Progenitor cell of endocrine pancreas (in vitro differentiated cells): ENCODE measurements around the gene NPIPB2. TPM values are rescaled to one million over a fixed set of nuclear protein-coding genes. Genes with fewer than 3 reads are reported as not detected.
"Not testable (repeated sequence)": the region's sequence is repeated elsewhere in the genome, so short reads cannot be mapped to it uniquely, and the experiment has no call there.

Source experiments
- DNase-seq: peaks from one replicate; pipeline ENCODE4 v3.0.0; 2021; ENCODE audit warnings: low spot score; ENCODE audit not compliant: unreplicated experiment
- H3K27ac Mint-ChIP-seq: 2 replicates; pipeline ENCODE4 v1.8.0; 2021; ENCODE audit warnings: mild to moderate bottlenecking, moderate library complexity, mixed read lengths
- H3K27me3 Mint-ChIP-seq: 2 replicates; pipeline ENCODE4 v1.8.0; 2021; ENCODE audit warnings: mixed read lengths
- H3K36me3 Mint-ChIP-seq: 2 replicates; pipeline ENCODE4 v1.8.0; 2022; ENCODE audit warnings: mixed read lengths; ENCODE audit not compliant: insufficient read depth
- H3K4me1 Mint-ChIP-seq: 2 replicates; pipeline ENCODE4 v1.8.0; 2021; ENCODE audit warnings: low read depth, mixed read lengths
- H3K4me3 Mint-ChIP-seq: 2 replicates; pipeline ENCODE4 v1.8.0; 2021; ENCODE audit warnings: low read depth, mild to moderate bottlenecking, moderate library complexity, mixed read lengths
- H3K9me3 Mint-ChIP-seq: 2 replicates; pipeline ENCODE4 v1.8.0; 2021; ENCODE audit warnings: low read depth, mixed read lengths
- CTCF ChIP-seq: fragments of 200-600 bp; sonication (generic); IDR thresholded peaks from one replicate; pipeline ENCODE4 v1.5.0; 2021; ENCODE audit warnings: antibody characterized with exemption, mild to moderate bottlenecking; ENCODE audit not compliant: unreplicated experiment
- total RNA-seq: library from RNA; stranded (reverse); gene quantifications from 2 replicates; pipeline ENCODE4 v1.2.1, GENCODE V29; 2021

NPIPB2 gene
- total RNA-seq, 1 donor from 2014 or later: 16.6 TPM

- no peak for DNase-seq
- Mint-ChIP-seq H3K27ac (no peak overlapping the region), H3K27me3 (no peaks in the 10 kb centered on the region), H3K4me3 (no peak overlapping the region), H3K4me1 (peaks cover 22% of the 10 kb centered on the region), H3K36me3 (peaks cover 2% of the 10 kb centered on the region), H3K9me3 (no peaks in the 10 kb centered on the region)
- TF ChIP-seq CTCF: no peak
Measured at GRCh38 chr16:11973070-11973469, 31.2 kb upstream of the NPIPB2 start.

- DNase-seq: no peak
- no peak overlapping the region for H3K4me3 Mint-ChIP-seq
- no peaks in the 10 kb centered on the region for H3K9me3 Mint-ChIP-seq
- H3K27ac Mint-ChIP-seq: no peak overlapping the region
- H3K4me1 Mint-ChIP-seq: peaks cover 20% of the 10 kb centered on the region
- peaks cover 2% of the 10 kb centered on the region for H3K36me3 Mint-ChIP-seq
- peak; percentile 14 for TF ChIP-seq CTCF
- H3K27me3 Mint-ChIP-seq: no peaks in the 10 kb centered on the region
Measured at GRCh38 chr16:11972128-11972527, 30.3 kb upstream of the NPIPB2 start.

GRCh38 chr16:11970292-11970691, 28.4 kb upstream of the NPIPB2 start:
- H3K27ac Mint-ChIP-seq, H3K27me3 Mint-ChIP-seq, H3K36me3 Mint-ChIP-seq, H3K9me3 Mint-ChIP-seq, H3K4me3 Mint-ChIP-seq, H3K4me1 Mint-ChIP-seq, DNase-seq: not testable (repeated sequence)

GRCh38 chr16:11968577-11968976, 26.7 kb upstream of the NPIPB2 start:
- Mint-ChIP-seq H3K27ac (no peak overlapping the region), H3K27me3 (no peaks in the 10 kb centered on the region), H3K9me3 (no peaks in the 10 kb centered on the region), H3K36me3 (no peaks in the 10 kb centered on the region), H3K4me3 (no peak overlapping the region), H3K4me1 (peaks cover 6% of the 10 kb centered on the region)
- no peak for TF ChIP-seq CTCF
- no peak for DNase-seq

GRCh38 chr16:11967195-11967911, 25.5 kb upstream of the NPIPB2 start:
- no peaks in the 10 kb centered on the region for H3K36me3 Mint-ChIP-seq

More at GRCh38 chr16:11967195-11967911, 25.5 kb upstream of the NPIPB2 start:
- TF ChIP-seq CTCF: no peak
- H3K27me3 Mint-ChIP-seq: no peaks in the 10 kb centered on the region
- H3K27ac Mint-ChIP-seq: peak overlapping the region; percentile 5
- no peaks in the 10 kb centered on the region for H3K9me3 Mint-ChIP-seq
- H3K4me3 Mint-ChIP-seq: no peak overlapping the region
- peaks cover 6% of the 10 kb centered on the region for H3K4me1 Mint-ChIP-seq
- no peak for DNase-seq
